GM19324 (cell line): ENCODE results near the gene ISX.

Source experiments
- ATAC-seq: cut with Tn5 transposase; IDR thresholded peaks from one replicate; pipeline ENCODE4 v1.9.1; 2021; ENCODE audit warnings: mild to moderate bottlenecking, moderate library complexity; ENCODE audit not compliant: unreplicated experiment, low FRiP score

The ISX gene

GRCh38 chr22:35051013-35051535 is 14.9 kb upstream of the ISX start:
- ATAC-seq, result no peak

GRCh38 chr22:35051791-35052190 is 14.2 kb upstream of the ISX start:
- ATAC-seq, result no peak

DNA sequence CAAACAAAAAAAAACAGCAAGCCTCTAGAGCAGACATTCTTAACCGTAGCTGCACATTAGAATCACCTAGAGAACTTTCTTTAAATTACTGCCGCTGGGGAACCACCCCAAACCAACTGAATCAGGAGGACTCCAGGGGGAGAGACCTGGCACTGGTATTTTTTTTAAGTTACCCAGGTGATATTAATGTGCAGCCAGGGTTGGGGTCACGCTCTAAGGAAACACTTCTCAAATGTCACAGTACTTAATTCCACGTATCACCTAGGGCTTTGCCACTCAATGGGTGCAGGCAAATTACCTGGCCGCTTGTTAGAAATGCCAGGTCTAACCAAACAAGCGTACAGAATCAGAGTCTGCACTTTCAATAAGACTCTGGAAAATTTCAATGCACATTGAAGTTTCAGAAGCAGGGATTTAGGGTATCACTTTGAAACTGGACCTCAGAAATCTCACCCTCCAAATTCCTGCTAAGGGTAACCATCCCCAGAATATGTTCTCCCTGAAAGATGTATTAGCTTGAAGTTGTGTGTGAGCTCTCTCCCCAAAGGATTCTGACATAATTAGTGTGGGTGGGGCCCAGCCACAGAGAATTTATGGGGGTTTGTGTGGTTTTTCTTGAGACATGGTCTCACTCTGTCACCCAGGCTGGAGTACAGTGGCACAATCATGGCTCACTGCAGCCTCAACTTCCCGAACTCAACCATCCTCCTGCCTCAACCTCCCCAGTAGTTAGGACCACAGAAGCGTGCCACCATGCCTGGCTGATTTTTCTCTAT is 12.7 kb upstream of the ISX start:
- ATAC-seq, result no peak

GRCh38 chr22:35054064-35054463 is 11.9 kb upstream of the ISX start:
- no peak for ATAC-seq

GRCh38 chr22:35056486-35056885 is 9.5 kb upstream of the ISX start:
- no peak for ATAC-seq

GRCh38 chr22:35057155-35057554 is 8.8 kb upstream of the ISX start:
- ATAC-seq, result no peak

- ATAC-seq, result no peak
Observed at GRCh38 chr22:35059632-35060031, 6.3 kb upstream of the ISX start.

DNA sequence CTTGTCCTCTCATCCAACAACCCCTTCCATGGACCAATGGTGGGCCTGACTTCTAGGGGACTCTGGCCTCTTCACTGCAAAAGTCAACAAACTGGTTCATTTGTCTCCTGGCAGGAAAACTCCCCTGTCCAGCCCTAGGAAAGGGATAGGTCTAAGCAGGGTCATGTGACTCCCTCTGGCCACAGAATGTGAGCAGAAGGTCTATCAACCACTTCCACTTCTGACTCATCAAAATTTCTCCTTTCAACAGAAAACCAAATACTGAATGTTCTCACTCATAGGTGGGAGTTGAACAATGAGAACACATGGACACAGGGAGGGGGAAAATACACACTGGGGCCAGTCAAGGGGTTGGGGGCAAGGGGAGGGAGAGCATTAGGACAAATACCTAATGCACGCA is 1.3 kb upstream of the ISX start:
- no peak for ATAC-seq

- ATAC-seq, result no peak
Observed at GRCh38 chr22:35065183-35065582, 775 bp upstream of the ISX start.

DNA sequence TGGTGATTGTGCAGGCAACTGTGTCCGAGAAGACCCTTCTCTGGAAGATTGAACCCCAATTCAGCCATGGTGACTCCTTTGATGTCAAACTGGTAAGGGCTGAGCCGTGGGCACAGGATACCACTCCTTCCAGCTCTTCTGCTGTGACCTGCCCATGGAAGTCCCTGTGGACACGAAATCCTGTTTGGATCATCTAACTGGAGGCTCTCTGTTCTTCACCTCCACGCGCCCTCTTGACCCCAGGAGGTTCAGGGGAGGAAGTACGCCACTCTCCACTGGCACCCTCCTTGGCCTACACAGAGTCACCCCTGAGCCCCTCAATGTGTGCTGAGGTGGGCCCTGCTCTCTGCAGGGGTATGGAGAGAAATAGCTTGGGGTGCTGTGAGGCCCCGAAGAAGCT is 810 bp downstream of the ISX start:
- no peak for ATAC-seq

GRCh38 chr22:35069541-35069940 is 3.6 kb downstream of the ISX start:
- no peak for ATAC-seq

DNA sequence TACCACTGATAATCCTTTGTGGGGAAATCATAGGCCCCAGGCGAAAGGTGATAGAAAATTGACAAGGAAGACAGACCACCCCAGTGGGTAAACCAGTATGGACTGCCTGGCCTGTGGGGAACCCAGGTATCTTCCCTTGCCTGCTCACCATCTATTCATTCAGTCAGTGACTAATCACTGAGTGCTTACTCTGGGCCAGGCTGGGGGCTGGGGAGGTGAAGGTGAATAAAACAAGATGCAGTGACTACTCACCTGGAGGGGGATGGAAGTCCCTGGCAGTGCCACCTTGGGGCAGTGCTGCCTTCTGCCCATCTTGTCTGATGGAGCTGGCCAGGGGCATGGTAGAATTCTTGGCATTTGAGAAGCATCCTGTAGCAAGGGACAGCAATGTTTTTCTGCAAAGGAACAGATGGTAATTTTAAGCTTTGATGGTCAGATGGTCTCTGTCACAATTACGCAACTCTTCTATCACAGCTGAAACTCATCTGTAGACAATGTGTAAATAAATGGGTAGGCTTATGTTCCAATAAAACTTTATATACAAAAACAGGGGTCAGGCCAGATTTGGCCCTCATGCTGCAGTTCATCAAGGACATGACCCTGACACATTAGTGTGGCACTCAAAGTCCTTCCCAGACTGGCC is 4.6 kb downstream of the ISX start:
- ATAC-seq, result no peak

GRCh38 chr22:35071784-35072183 is 5.8 kb downstream of the ISX start:
- ATAC-seq, result no peak

DNA sequence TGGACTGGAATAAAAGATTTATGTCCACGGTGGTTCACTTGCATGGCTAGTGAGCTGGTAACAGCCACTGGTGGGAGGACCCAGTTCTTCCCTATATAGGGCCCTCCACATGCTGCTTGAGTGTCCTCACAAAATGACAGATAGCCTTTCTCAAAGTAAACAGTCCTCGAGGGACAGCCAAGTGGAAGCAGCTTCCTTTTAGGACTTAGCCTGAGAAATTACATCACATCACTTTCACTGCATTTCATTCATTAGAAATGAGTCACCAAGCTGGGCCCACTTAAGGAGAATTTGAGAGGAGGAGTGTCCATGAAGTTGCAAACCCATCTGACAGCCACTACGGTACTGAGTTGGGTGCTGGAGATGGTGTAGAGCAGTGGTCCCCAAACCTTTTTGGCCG is 7.0 kb downstream of the ISX start:
- ATAC-seq, result no peak

- ATAC-seq, result no peak
Observed at GRCh38 chr22:35074583-35074982, 8.6 kb downstream of the ISX start.

- no peak for ATAC-seq
Observed at GRCh38 chr22:35076630-35077029, 10.7 kb downstream of the ISX start.

- no peak for ATAC-seq
Observed at GRCh38 chr22:35085621-35086020, 19.7 kb downstream of the ISX start.

DNA sequence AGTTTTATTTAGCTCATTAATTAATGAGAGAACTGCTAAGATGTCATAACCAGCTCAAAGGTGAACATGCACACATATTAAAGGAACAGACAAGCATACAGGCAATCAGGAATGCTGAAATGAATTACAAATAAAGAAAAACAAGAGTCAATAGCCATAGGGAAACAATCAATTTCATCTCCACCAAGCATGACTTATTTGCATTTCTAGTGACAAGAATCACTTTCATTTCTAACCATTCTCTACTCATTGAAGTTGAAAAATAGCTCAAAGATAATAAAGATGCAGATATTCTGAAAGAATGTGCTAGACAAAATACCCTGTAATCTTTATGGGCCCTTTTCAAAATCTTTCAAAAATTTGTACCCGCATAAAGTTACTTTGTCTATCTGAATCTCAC is 23.2 kb downstream of the ISX start:
- no peak for ATAC-seq

GRCh38 chr22:35092406-35092805 is 26.4 kb downstream of the ISX start:
- ATAC-seq, result no peak

GRCh38 chr22:35098921-35099320 is 33.0 kb downstream of the ISX start:
- no peak for ATAC-seq

GRCh38 chr22:35099883-35100282 is 33.9 kb downstream of the ISX start:
- no peak for ATAC-seq

DNA sequence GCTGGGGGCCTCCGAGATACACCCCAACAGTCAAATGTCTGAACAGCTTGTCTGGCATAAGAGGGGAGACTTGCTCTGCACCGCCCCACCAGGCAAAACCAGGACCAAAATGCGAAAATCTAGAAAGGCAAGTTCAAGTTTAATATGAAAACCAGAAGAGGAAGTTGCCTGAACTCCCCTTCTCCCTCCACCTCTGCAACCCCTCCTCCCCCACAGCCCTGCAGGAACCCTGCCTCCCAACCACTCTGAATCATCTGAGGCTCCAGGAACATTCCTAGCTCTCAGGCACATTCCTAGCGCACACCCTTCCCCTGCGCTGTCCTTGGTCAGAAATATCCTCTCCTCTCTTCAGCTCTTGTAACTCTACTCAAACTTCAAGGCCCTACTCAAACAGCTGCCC is 36.7 kb downstream of the ISX start:
- no peak for ATAC-seq
